Mesendoderm (in vitro differentiated cells): ENCODE results near the gene DDX5.

Source experiments
- DNase-seq: peaks from one replicate; pipeline ENCODE4 v3.0.0; 2013
- H2AK5ac ChIP-seq: 2 replicates; pipeline ENCODE4 v1.6.1; 2013; ENCODE audit warnings: low read length, inconsistent platforms
- H2BK120ac ChIP-seq: 2 replicates; pipeline ENCODE4 v1.6.1; 2013; ENCODE audit warnings: low read depth, mild to moderate bottlenecking, low read length, moderate library complexity, mixed read lengths
- H2BK15ac ChIP-seq: replicated peaks from 2 replicates; pipeline ENCODE4 v1.6.1; 2013; ENCODE audit warnings: low read depth, mild to moderate bottlenecking, moderate library complexity
- H2BK5ac ChIP-seq: 2 replicates; pipeline ENCODE4 v1.6.1; 2013; ENCODE audit warnings: low read length, inconsistent platforms
- H3K18ac ChIP-seq: 2 replicates; pipeline ENCODE4 v1.6.1; 2013; ENCODE audit warnings: mild to moderate bottlenecking, low read length, mixed read lengths
- H3K23ac ChIP-seq: one replicate; pipeline ENCODE4 v1.6.1; 2013; ENCODE audit warnings: low read length
- H3K27ac ChIP-seq: 2 replicates; pipeline ENCODE4 v1.5.1; 2013; ENCODE audit warnings: low read depth, mild to moderate bottlenecking, inconsistent platforms, low read length, moderate library complexity
- H3K27me3 ChIP-seq: 2 replicates; pipeline ENCODE4 v1.6.1; 2013; ENCODE audit warnings: low read length, control low read depth, mild to moderate bottlenecking, inconsistent platforms; ENCODE audit not compliant: insufficient read depth, poor library complexity
- H3K36me3 ChIP-seq: 2 replicates; pipeline ENCODE4 v1.6.1; 2013; ENCODE audit warnings: low read length, inconsistent platforms; ENCODE audit not compliant: control insufficient read depth, insufficient read depth
- H3K4ac ChIP-seq: one replicate; pipeline ENCODE4 v1.6.1; 2013; ENCODE audit warnings: low read depth, mild to moderate bottlenecking, low read length, moderate library complexity
- H3K4me1 ChIP-seq: 2 replicates; pipeline ENCODE4 v1.6.1; 2013; ENCODE audit warnings: low read depth, low read length, inconsistent platforms; ENCODE audit not compliant: control insufficient read depth
- H3K4me2 ChIP-seq: 2 replicates; pipeline ENCODE4 v1.6.1; 2013; ENCODE audit warnings: low read length
- H3K4me3 ChIP-seq: 2 replicates; pipeline ENCODE4 v1.5.1; 2013; ENCODE audit warnings: mild to moderate bottlenecking, low read length
- H3K56ac ChIP-seq: one replicate; pipeline ENCODE4 v1.6.1; 2013; ENCODE audit warnings: low read length
- H3K79me1 ChIP-seq: 2 replicates; pipeline ENCODE4 v1.6.1; 2013; ENCODE audit warnings: low read length, inconsistent platforms
- H3K79me2 ChIP-seq: 2 replicates; pipeline ENCODE4 v1.6.1; 2013; ENCODE audit warnings: mild to moderate bottlenecking, low read length; ENCODE audit not compliant: control insufficient read depth, insufficient read depth
- H3K9ac ChIP-seq: 2 replicates; pipeline ENCODE4 v1.6.1; 2013; ENCODE audit warnings: low read length, inconsistent platforms
- H4K5ac ChIP-seq: one replicate; pipeline ENCODE4 v1.6.1; 2013; ENCODE audit warnings: low read length
- H4K8ac ChIP-seq: one replicate; pipeline ENCODE4 v1.6.1; 2013; ENCODE audit warnings: low read depth, mild to moderate bottlenecking, control low read depth, low read length, moderate library complexity
- WGBS: extraction: QIAGEN DNeasy Blood & Tissue Kit; methylation state at CpG from one replicate; pipeline ENCODE4 v1.1.7; 2013; ENCODE audit warnings: low lambda C conversion rate, missing lambda C conversion rate; ENCODE audit not compliant: insufficient coverage; ENCODE audit errors: extremely low coverage; 5-methylcytosine and 5-hydroxymethylcytosine counted together

DDX5 gene

DNA sequence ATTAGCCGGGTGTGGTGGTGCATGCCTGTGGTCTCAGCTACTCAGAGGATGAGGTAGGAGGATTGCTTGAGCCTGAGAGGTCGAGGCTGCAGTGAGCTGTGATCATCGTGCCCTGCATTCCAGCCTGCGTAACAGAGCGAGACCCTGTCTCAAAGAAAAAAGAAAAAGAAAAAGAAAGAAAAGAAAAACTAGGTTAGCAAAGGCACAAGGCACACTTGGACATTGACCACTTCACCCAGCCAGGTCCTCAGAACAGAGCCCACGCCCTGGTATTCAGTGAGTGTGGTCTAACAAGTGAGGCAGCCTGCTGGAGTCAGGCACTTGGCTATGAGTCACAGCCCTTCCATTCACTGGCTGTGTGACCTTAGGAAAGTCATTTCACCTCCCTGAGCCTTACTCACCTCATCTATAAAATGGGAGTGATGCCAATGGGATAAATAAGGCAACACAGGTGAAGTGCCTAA is 46.8 kb downstream of the DDX5 start:
- Histone ChIP-seq H3K23ac (no peak overlapping the region), H2BK120ac (no peak overlapping the region), H2BK5ac (no peak overlapping the region), H3K79me1 (no peaks in the 10 kb centered on the region), H3K4me1 (no peaks in the 10 kb centered on the region), H3K36me3 (no peaks in the 10 kb centered on the region), H4K5ac (no peak overlapping the region), H3K27me3 (no peaks in the 10 kb centered on the region), H2BK15ac (no peak overlapping the region), H3K79me2 (no peaks in the 10 kb centered on the region), H3K4me2 (no peak overlapping the region), H3K56ac (no peak overlapping the region), H3K9ac (no peak overlapping the region), H3K4me3 (no peak overlapping the region), H3K18ac (no peak overlapping the region), H3K4ac (no peak overlapping the region), H4K8ac (no peak overlapping the region), H2AK5ac (no peak overlapping the region), H3K27ac (no peak overlapping the region)
- no CpG with 5 or more reads among the region's 6 CpGs for WGBS
- no peak for DNase-seq

GRCh38 chr17:64458756-64459155 is 47.3 kb downstream of the DDX5 start:
- H3K79me2 ChIP-seq, result no peaks in the 10 kb centered on the region
- H3K18ac ChIP-seq, result no peak overlapping the region
- no peak overlapping the region for H3K4ac ChIP-seq
- no peak overlapping the region for H3K27ac ChIP-seq
- WGBS, result no CpG with 5 or more reads among the region's 8 CpGs
- H4K5ac ChIP-seq, result no peak overlapping the region
- no peaks in the 10 kb centered on the region for H3K36me3 ChIP-seq
- no peak overlapping the region for H3K23ac ChIP-seq
- H3K9ac ChIP-seq, result no peak overlapping the region
- H3K4me3 ChIP-seq, result no peak overlapping the region
- no peaks in the 10 kb centered on the region for H3K27me3 ChIP-seq
- no peak overlapping the region for H2BK15ac ChIP-seq
- H3K56ac ChIP-seq, result no peak overlapping the region
- no peak for DNase-seq
- no peak overlapping the region for H3K4me2 ChIP-seq
- H3K79me1 ChIP-seq, result no peaks in the 10 kb centered on the region
- no peak overlapping the region for H2BK120ac ChIP-seq
- H2BK5ac ChIP-seq, result no peak overlapping the region
- H4K8ac ChIP-seq, result no peak overlapping the region
- no peaks in the 10 kb centered on the region for H3K4me1 ChIP-seq
- no peak overlapping the region for H2AK5ac ChIP-seq

DNA sequence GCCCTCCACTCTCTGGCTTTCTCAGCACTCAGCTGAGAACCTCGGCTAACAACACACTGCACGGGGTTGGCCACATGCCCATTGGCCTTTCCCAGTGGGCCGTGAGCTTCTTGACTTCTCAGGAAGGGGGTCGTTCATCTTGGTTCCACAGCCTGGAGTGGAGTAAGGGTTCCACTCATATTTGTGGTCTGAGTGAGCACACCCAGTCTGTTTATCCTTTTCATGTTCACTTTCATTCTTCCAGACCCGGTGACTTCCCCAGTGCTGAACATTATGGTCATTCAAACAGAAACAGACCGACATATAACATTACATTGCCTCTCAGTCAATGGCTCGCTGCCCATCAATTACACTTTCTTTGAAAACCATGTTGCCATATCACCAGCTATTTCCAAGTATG is 48.9 kb downstream of the DDX5 start:
- WGBS, result no CpG with 5 or more reads among the region's 7 CpGs
- no peak overlapping the region for H2BK5ac ChIP-seq

DNA sequence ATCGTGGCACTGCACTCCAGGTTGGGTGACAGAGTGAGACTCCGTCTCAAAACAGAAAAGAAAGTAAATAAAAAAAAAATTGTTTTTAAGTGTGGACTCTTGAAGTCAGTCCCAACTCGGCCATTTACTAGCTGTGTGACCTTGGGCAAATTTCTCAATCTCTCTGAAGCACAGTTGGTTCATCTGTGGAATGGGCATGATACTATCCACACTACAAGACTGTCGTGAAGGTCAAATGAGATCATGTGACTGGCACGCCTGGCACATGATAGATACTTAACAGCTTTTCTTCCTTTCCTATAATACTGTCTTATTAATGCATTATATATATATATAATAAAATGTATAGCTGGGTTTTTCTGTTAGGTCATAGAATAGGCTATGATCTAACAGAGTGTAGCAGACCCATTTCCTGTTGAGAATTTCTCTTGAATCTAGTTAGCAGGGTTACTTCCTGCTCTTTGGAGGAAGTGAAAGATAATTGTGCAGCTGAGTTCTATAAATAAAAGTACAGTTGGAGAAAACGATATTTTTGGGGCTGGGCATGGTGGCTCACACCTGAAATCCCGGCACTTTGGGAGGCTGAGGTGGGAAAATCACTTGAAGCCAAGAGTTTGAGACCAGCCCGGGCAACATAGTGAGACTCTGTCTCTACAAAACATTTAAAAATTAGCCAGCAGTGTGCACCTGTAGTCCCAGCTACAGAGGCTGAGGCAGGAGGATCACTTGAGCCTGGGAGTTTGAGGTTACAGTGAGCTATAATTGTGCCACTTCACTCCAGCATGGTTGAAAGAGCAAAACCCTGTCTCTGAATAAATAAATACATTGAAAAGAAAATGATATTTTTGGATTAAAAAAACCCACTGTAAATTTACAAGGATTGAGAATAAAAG is 49.9 kb downstream of the DDX5 start:
- Histone ChIP-seq H3K4me2 (no peak overlapping the region), H3K79me2 (no peaks in the 10 kb centered on the region), H2BK120ac (no peak overlapping the region), H3K18ac (no peak overlapping the region), H3K27me3 (no peaks in the 10 kb centered on the region), H2BK15ac (no peak overlapping the region), H4K5ac (no peak overlapping the region), H3K56ac (no peak overlapping the region), H3K4me3 (no peak overlapping the region), H3K79me1 (no peaks in the 10 kb centered on the region), H3K9ac (no peak overlapping the region), H4K8ac (no peak overlapping the region), H3K23ac (no peak overlapping the region), H3K36me3 (no peaks in the 10 kb centered on the region), H3K27ac (no peak overlapping the region), H2BK5ac (no peak overlapping the region), H3K4me1 (no peaks in the 10 kb centered on the region), H3K4ac (no peak overlapping the region), H2AK5ac (no peak overlapping the region)
- no peak for DNase-seq
- WGBS, result no CpG with 5 or more reads among the region's 8 CpGs

More for the DNA sequence above, 48.9 kb downstream of the DDX5 start:
- no peak overlapping the region for H3K4me3 ChIP-seq
- no peaks in the 10 kb centered on the region for H3K27me3 ChIP-seq
- H3K56ac ChIP-seq, result no peak overlapping the region
- H3K9ac ChIP-seq, result no peak overlapping the region
- no peaks in the 10 kb centered on the region for H3K4me1 ChIP-seq
- no peak overlapping the region for H4K5ac ChIP-seq
- H3K27ac ChIP-seq, result no peak overlapping the region
- no peak overlapping the region for H4K8ac ChIP-seq
- H3K23ac ChIP-seq, result no peak overlapping the region
- H3K36me3 ChIP-seq, result no peaks in the 10 kb centered on the region
- no peak overlapping the region for H2BK120ac ChIP-seq
- H3K79me2 ChIP-seq, result no peaks in the 10 kb centered on the region
- no peak overlapping the region for H2BK15ac ChIP-seq
- no peak overlapping the region for H3K4me2 ChIP-seq
- DNase-seq, result no peak
- H3K4ac ChIP-seq, result no peak overlapping the region
- no peaks in the 10 kb centered on the region for H3K79me1 ChIP-seq
- H3K18ac ChIP-seq, result no peak overlapping the region
- no peak overlapping the region for H2AK5ac ChIP-seq

DNA sequence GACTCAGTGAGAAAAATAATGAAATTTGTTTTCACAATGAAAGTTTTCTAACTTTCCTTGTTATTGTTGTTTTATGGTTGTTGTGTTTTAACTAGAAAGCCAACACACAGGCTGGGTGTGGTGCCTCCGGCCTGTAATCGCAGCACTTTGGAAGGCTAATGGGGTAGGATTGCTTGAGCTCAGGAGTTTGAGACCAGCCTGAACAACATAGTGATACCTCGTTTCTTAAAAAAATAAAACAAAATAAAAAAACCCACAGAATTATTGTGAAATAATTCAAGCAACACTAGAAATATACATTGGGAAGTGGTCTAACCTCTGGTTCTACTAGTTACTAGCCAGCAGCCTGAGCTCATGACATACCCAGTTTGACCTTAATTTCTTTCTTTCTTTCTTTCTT is 56.5 kb downstream of the DDX5 start:
- Histone ChIP-seq H3K27ac (no peak overlapping the region), H3K79me2 (no peaks in the 10 kb centered on the region), H3K4me2 (no peak overlapping the region), H3K36me3 (no peaks in the 10 kb centered on the region), H2AK5ac (no peak overlapping the region), H3K23ac (no peak overlapping the region), H3K27me3 (no peaks in the 10 kb centered on the region), H2BK15ac (no peak overlapping the region), H2BK5ac (no peak overlapping the region), H3K4ac (no peak overlapping the region), H3K56ac (no peak overlapping the region), H3K9ac (no peak overlapping the region), H4K8ac (no peak overlapping the region), H2BK120ac (no peak overlapping the region), H4K5ac (no peak overlapping the region), H3K4me3 (no peak overlapping the region), H3K4me1 (no peaks in the 10 kb centered on the region), H3K79me1 (no peaks in the 10 kb centered on the region), H3K18ac (no peak overlapping the region)
- WGBS, result no CpG with 5 or more reads among the region's 3 CpGs
- no peak for DNase-seq
